OCI-LY7 (cell line): ENCODE measurements around the gene TRIM41.

Experiments
- EZH2phosphoT487 ChIP-seq: fragments of 200-600 bp; sonication (generic); IDR thresholded peaks from 2 replicates; pipeline ENCODE4 v1.6.1; 2018; ENCODE audit warnings: low read depth, borderline replicate concordance, mild to moderate bottlenecking, mixed run types, antibody characterized with exemption, low read length, moderate library complexity, mixed read lengths
- TF ChIP-seq, protein P1 (sequence below): fragments of 200-600 bp; sonication (generic); conservative IDR thresholded peaks from 2 replicates; pipeline ENCODE4 v1.5.1; 2014; ENCODE audit warnings: mild to moderate bottlenecking, antibody characterized with exemption, low read length, moderate library complexity, mixed read lengths

DNA sequence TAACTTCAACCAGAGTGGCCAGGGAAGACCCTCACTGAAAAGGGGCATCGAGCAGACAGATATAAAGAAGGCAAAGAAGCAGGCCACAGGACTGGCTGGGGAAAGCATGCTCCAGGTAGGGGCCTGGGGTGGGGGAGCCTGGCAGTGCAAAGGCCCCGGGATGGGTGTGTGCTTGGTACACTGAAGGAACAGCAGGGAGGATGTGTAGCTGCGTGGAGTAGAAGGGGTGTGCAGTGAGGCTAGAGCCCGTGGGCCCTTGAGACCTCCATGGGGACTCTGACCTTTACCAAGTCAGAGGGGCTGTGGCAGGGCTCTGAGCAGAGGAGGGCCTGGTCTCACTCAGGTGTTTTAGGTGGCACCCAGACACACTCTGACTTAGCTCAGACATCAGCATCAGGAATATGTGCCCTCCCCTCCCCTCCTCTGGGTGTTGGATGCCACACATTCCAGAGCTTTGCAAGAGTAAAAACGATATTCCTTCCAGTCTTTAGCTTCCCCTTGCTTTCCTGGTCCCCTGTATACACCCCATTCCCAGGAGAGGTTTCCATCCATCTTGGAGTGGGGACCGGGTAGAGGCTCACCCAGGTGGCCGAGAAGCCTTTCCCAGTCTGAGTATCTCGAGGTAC, 25.6 kb upstream of the TRIM41 start:
- TF ChIP-seq, protein P1, sequence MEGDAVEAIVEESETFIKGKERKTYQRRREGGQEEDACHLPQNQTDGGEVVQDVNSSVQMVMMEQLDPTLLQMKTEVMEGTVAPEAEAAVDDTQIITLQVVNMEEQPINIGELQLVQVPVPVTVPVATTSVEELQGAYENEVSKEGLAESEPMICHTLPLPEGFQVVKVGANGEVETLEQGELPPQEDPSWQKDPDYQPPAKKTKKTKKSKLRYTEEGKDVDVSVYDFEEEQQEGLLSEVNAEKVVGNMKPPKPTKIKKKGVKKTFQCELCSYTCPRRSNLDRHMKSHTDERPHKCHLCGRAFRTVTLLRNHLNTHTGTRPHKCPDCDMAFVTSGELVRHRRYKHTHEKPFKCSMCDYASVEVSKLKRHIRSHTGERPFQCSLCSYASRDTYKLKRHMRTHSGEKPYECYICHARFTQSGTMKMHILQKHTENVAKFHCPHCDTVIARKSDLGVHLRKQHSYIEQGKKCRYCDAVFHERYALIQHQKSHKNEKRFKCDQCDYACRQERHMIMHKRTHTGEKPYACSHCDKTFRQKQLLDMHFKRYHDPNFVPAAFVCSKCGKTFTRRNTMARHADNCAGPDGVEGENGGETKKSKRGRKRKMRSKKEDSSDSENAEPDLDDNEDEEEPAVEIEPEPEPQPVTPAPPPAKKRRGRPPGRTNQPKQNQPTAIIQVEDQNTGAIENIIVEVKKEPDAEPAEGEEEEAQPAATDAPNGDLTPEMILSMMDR = no peak
- TF ChIP-seq EZH2phosphoT487 = no peak
